NCI-H2227 (cell line): ENCODE data around the gene DIAPH2.
"Not testable (repeated sequence)": the region's sequence is repeated elsewhere in the genome, so short reads cannot be mapped to it uniquely, and the experiment has no call there.

Source experiments
- DNase-seq: peaks from one replicate; lab custom pipeline; 2025; ENCODE audit not compliant: unreplicated experiment; lab: John Stamatoyannopoulos, UW

Gene DIAPH2

GRCh38 chrX:96715481-96715880 lies 30.8 kb downstream of the DIAPH2 start:
- DNase-seq: no peak

GRCh38 chrX:96719161-96719875 lies 34.7 kb downstream of the DIAPH2 start:
- DNase-seq: no peak

- no peak for DNase-seq
These were observed 36.7 kb downstream of the DIAPH2 start for GRCh38 chrX:96721354-96721753.

GRCh38 chrX:96722781-96723180 lies 38.1 kb downstream of the DIAPH2 start:
- no peak for DNase-seq

GRCh38 chrX:96729053-96729452 lies 44.4 kb downstream of the DIAPH2 start:
- no peak for DNase-seq

- DNase-seq: no peak
These were observed 45.4 kb downstream of the DIAPH2 start for GRCh38 chrX:96729868-96730643.

GRCh38 chrX:96731000-96731399 lies 46.4 kb downstream of the DIAPH2 start:
- not testable (repeated sequence) for DNase-seq

- DNase-seq: no peak
These were observed 58.9 kb downstream of the DIAPH2 start for GRCh38 chrX:96743367-96744073.

GRCh38 chrX:96752781-96753180 lies 68.1 kb downstream of the DIAPH2 start:
- no peak for DNase-seq

GRCh38 chrX:96753230-96753629 lies 68.6 kb downstream of the DIAPH2 start:
- no peak for DNase-seq

GRCh38 chrX:96756491-96756890 lies 71.8 kb downstream of the DIAPH2 start:
- DNase-seq: no peak

GRCh38 chrX:96761566-96761965 lies 76.9 kb downstream of the DIAPH2 start:
- DNase-seq: no peak

- DNase-seq: no peak
These were observed 79.0 kb downstream of the DIAPH2 start for GRCh38 chrX:96763608-96764007.

GRCh38 chrX:96764864-96765263 lies 80.2 kb downstream of the DIAPH2 start:
- DNase-seq: no peak

GRCh38 chrX:96770315-96770714 lies 85.7 kb downstream of the DIAPH2 start:
- DNase-seq: no peak

GRCh38 chrX:96771486-96771885 lies 86.8 kb downstream of the DIAPH2 start:
- no peak for DNase-seq

GRCh38 chrX:96774116-96774515 lies 89.5 kb downstream of the DIAPH2 start:
- no peak for DNase-seq

GRCh38 chrX:96776966-96777365 lies 92.3 kb downstream of the DIAPH2 start:
- no peak for DNase-seq

GRCh38 chrX:96791559-96791958 lies 106.9 kb downstream of the DIAPH2 start:
- no peak for DNase-seq

- DNase-seq: no peak
These were observed 107.4 kb downstream of the DIAPH2 start for GRCh38 chrX:96792047-96792446.

- no peak for DNase-seq
These were observed 114.3 kb downstream of the DIAPH2 start for GRCh38 chrX:96798982-96799381.

- DNase-seq: no peak
These were observed 122.7 kb downstream of the DIAPH2 start for GRCh38 chrX:96807318-96807717.
